HepG2 (cell line): Measurements from ENCODE around the gene TNFRSF13B. TPM values are rescaled to one million over a fixed set of nuclear protein-coding genes. Genes with fewer than 3 reads are reported as not detected.
"Not testable (repeated sequence)": the region's sequence is repeated elsewhere in the genome, so short reads cannot be mapped to it uniquely, and the experiment has no call there.

Experiments used
- ATAC-seq: fragments of 200-7000 bp; cut with Tn5 transposase; 3 replicates; pipeline ENCODE4 v1.9.1; 2020; ENCODE audit warnings: mild to moderate bottlenecking, moderate library complexity
- BruUV-seq: library from RNA; stranded (reverse); fragments of 400-500 nt; replicated peaks from 2 replicates; lab custom pipeline; 2021; lab: Mats Ljungman, UMichigan
- CTCF ChIA-PET: fragments of 300-600 bp; formaldehyde crosslinking; extraction: SDS; loops from one replicate; lab custom pipeline; 2021; ENCODE audit warnings: low total read pairs, inconsistent platforms, low intra/inter-chr PET ratio; lab: Yijun Ruan, JAX
- POLR2A ChIA-PET: fragments of 350-600 bp; sonication (Branson Sonifier 250); formaldehyde crosslinking; loops from one replicate; lab custom pipeline; 2020; ENCODE audit warnings: antibody characterized with exemption, inconsistent platforms; lab: Yijun Ruan, JAX
- DNase-seq: peaks from one replicate; pipeline ENCODE4 v3.0.0-alpha.2; 2015; ENCODE audit warnings: low spot score
- FAIRE-seq: peaks from 3 replicates; lab custom pipeline; 2011; peaks lifted over from hg19 to GRCh38; lab: Jason Lieb, UNC
- H2AFZ ChIP-seq: one replicate; pipeline ENCODE4 v1.6.1; 2011; ENCODE audit warnings: low read length, inconsistent platforms
- H3K27ac ChIP-seq: fragments of 300-600 bp; 3 replicates; pipeline ENCODE4 v1.8.0; 2011; ENCODE audit warnings: mixed run types, mild to moderate bottlenecking, mixed read lengths, low read length, inconsistent platforms; ENCODE audit not compliant: insufficient read depth; ENCODE audit errors: extremely low read length
- H3K27me3 ChIP-seq, 2 experiments: fragments of 200-600 bp in 1 of 2; 2 replicates in 1 of 2; 3 replicates in 1 of 2; pipeline versions ENCODE4 v1.6.0 to v1.8.0; 2011; ENCODE audit warnings: low read length in 2 of 2, mild to moderate bottlenecking in 2 of 2, moderate library complexity in 2 of 2, inconsistent platforms in 1 of 2; ENCODE audit not compliant: insufficient read depth in 2 of 2, control insufficient read depth in 1 of 2
- H3K36me3 ChIP-seq, 2 experiments: fragments of 200-600 bp in 1 of 2; replicated peaks in 1 of 2; 2 replicates in 1 of 2; 3 replicates in 1 of 2; pipeline versions ENCODE4 v1.5.1 to v1.8.0; 2011; ENCODE audit warnings: low read length in 2 of 2, inconsistent platforms in 1 of 2; ENCODE audit not compliant: insufficient read depth in 2 of 2, control insufficient read depth in 1 of 2
- H3K4me1 ChIP-seq: 2 replicates; pipeline ENCODE4 v1.5.1; 2012; ENCODE audit warnings: low read length, inconsistent platforms; ENCODE audit not compliant: insufficient read depth
- H3K4me2 ChIP-seq: 2 replicates; pipeline ENCODE4 v1.6.0; 2011; ENCODE audit warnings: low read depth, low read length, inconsistent platforms
- H3K4me3 ChIP-seq, 3 experiments: fragments of 200-600 bp in 1 of 3; sonication (generic), shearing (Covaris generic) in 1 of 3; replicated peaks in 1 of 3; 2 replicates each; pipeline ENCODE4 v1.5.1; 2011 to 2016; ENCODE audit warnings: low read length in 3 of 3, inconsistent platforms in 2 of 3, low read depth in 2 of 3, mild to moderate bottlenecking in 2 of 3, control low read depth in 1 of 3, mixed read lengths in 1 of 3; ENCODE audit not compliant: insufficient read depth in 1 of 3
- H3K79me2 ChIP-seq: one replicate; pipeline ENCODE4 v1.6.1; 2011; ENCODE audit warnings: low read length, inconsistent platforms; ENCODE audit not compliant: insufficient read depth
- H3K9ac ChIP-seq: 2 replicates; pipeline ENCODE4 v1.6.0; 2011; ENCODE audit warnings: mild to moderate bottlenecking, low read depth, low read length, inconsistent platforms; ENCODE audit not compliant: insufficient read depth
- H3K9me3 ChIP-seq: 2 replicates; pipeline ENCODE4 v1.5.1; 2012; ENCODE audit warnings: mild to moderate bottlenecking, low read length
- H4K20me1 ChIP-seq: 2 replicates; pipeline ENCODE4 v1.6.0; 2011; ENCODE audit warnings: inconsistent platforms, mild to moderate bottlenecking, low read length, moderate library complexity; ENCODE audit not compliant: insufficient read depth
- HOXA7 ChIP-seq: sonication (generic); formaldehyde crosslinking; IDR thresholded peaks from 2 replicates; pipeline ENCODE4 v1.8.1; 2022; ENCODE audit warnings: mild to moderate bottlenecking, missing genetic modification reagents, moderate library complexity
- IRX3 ChIP-seq: sonication (generic); formaldehyde crosslinking; IDR thresholded peaks from 2 replicates; pipeline ENCODE4 v1.8.1; 2023; ENCODE audit warnings: mild to moderate bottlenecking, low read depth, missing genetic modification reagents, borderline replicate concordance
- JARID2 ChIP-seq: sonication (generic); formaldehyde crosslinking; IDR thresholded peaks from 2 replicates; pipeline ENCODE4 v1.8.1; 2023; ENCODE audit warnings: missing genetic modification reagents, inconsistent platforms; ENCODE audit not compliant: insufficient replicate concordance
- MTF2 ChIP-seq: sonication (generic); formaldehyde crosslinking; IDR thresholded peaks from 2 replicates; pipeline ENCODE4 v1.5.0; 2020; ENCODE audit warnings: missing genetic modification reagents, borderline replicate concordance
- MXD3 ChIP-seq: IDR thresholded peaks from 2 replicates; pipeline ENCODE4 v1.6.1; 2016; ENCODE audit warnings: mild to moderate bottlenecking, missing biosample characterization, missing genetic modification reagents
- MYC ChIP-seq: sonication (generic); formaldehyde crosslinking; IDR thresholded peaks from 2 replicates; pipeline ENCODE4 v1.9.0; 2021; ENCODE audit warnings: missing genetic modification reagents, borderline replicate concordance
- MYNN ChIP-seq: sonication (generic); formaldehyde crosslinking; IDR thresholded peaks from 2 replicates; pipeline ENCODE4 v1.4.0; 2020; ENCODE audit warnings: mild to moderate bottlenecking, low read depth, missing genetic modification reagents
- NBN ChIP-seq: fragments of 450-650 bp; conservative IDR thresholded peaks from 2 replicates; pipeline ENCODE4 v1.6.1; 2017
- PHF21A ChIP-seq: sonication (generic); formaldehyde crosslinking; IDR thresholded peaks from 2 replicates; pipeline ENCODE4 v1.5.0; 2020; ENCODE audit warnings: mild to moderate bottlenecking, missing genetic modification reagents
- ZBTB7A ChIP-seq: sonication (generic); formaldehyde crosslinking; IDR thresholded peaks from 2 replicates; pipeline ENCODE4 v1.8.0; 2022; ENCODE audit warnings: mild to moderate bottlenecking, missing genetic modification reagents
- ZIK1 ChIP-seq: sonication (generic); formaldehyde crosslinking; IDR thresholded peaks from 2 replicates; pipeline ENCODE4 v1.5.0; 2020; ENCODE audit warnings: mild to moderate bottlenecking, low read depth, missing genetic modification reagents, borderline replicate concordance
- ZNF441 ChIP-seq: sonication (generic); formaldehyde crosslinking; IDR thresholded peaks from 2 replicates; pipeline ENCODE4 v1.7.0; 2021; ENCODE audit warnings: missing genetic modification reagents, borderline replicate concordance
- ZNF703 ChIP-seq: sonication (generic); formaldehyde crosslinking; IDR thresholded peaks from 2 replicates; pipeline ENCODE4 v1.5.1; 2020; ENCODE audit warnings: missing genetic modification reagents, mild to moderate bottlenecking, moderate library complexity, borderline replicate concordance
- WGBS: methylation state at CpG from one replicate; pipeline ENCODE4 v1.1.6; 2017; ENCODE audit warnings: low lambda C conversion rate; 5-methylcytosine and 5-hydroxymethylcytosine counted together
- in situ Hi-C: cut with HindIII; loops from 2 replicates; pipeline ENCODE4 v1.10.0; 2017; ENCODE audit warnings: low pct_unique_long_range_greater_than_20kb; ENCODE audit not compliant: extremely low pct_ligation_motif_present
- intact Hi-C: fragments of 100-400 bp; cut with micrococcal nuclease; formaldehyde crosslinking; loops from one replicate; pipeline ENCODE4 v1.10.0; 2022; ENCODE audit not compliant: unreplicated experiment
- polyA plus RNA-seq, 8 experiments: library from polyadenylated mRNA; depleted of rRNA in 3 of 8; stranded (reverse) in 7 of 8; unstranded in 1 of 8; fragments of >200 nt; fragmentation: Illumina TruSeq in 4 of 8; extraction: Trizol in 4 of 8; gene quantifications; 2 replicates each; pipeline versions ENCODE4 v1.2.1 to v1.2.3, GENCODE V29; 2011 to 2016; ENCODE audit warnings: low read depth in 4 of 8, missing spikeins in 1 of 8, mixed read lengths in 1 of 8; ENCODE audit not compliant: insufficient read depth in 1 of 8
- total RNA-seq, 5 experiments: library from RNA; depleted of rRNA; stranded (reverse); fragments of >200 nt; fragmentation: Illumina TruSeq; extraction: Trizol; gene quantifications; 2 replicates each; pipeline ENCODE4 v1.2.3, GENCODE V29; 2016; ENCODE audit warnings: low read depth in 1 of 5
- TF ChIP-seq, protein P1 (sequence below): sonication (generic); formaldehyde crosslinking; IDR thresholded peaks from 2 replicates; pipeline ENCODE4 v1.9.0; 2021; ENCODE audit warnings: missing genetic modification reagents, mild to moderate bottlenecking, borderline replicate concordance

Gene TNFRSF13B
- total and polyA plus RNA-seq, 2 of the 13 experiments (the other 11 are each of a cell fraction or from before 2014, with no cell fraction given): not detected

- WGBS: 11% methylated on average over 2 of the region's 2 CpGs
- ChIA-PET CTCF (no interaction called here), POLR2A (no interaction called here)
- no peaks in the 10 kb centered on the region for H3K36me3 ChIP-seq
- H4K20me1 ChIP-seq: no peaks in the 10 kb centered on the region
- H2AFZ ChIP-seq: no peak overlapping the region
- no peak overlapping the region for H3K27ac ChIP-seq
- in situ Hi-C loops (no loop called here), intact Hi-C loops (no loop called here)
- peaks cover 2 to 29% of the 10 kb centered on the region in 2 experiments for H3K27me3 ChIP-seq
- H3K79me2 ChIP-seq: no peaks in the 10 kb centered on the region
- FAIRE-seq (no peak), DNase-seq (no peak), ATAC-seq (no peak)
- no peak overlapping the region for H3K9ac ChIP-seq
- no peaks in the 10 kb centered on the region for H3K4me1 ChIP-seq
- no peak overlapping the region for H3K4me3 ChIP-seq
- H3K4me2 ChIP-seq: no peak overlapping the region
- no peaks in the 10 kb centered on the region for H3K9me3 ChIP-seq
- TF ChIP-seq MTF2 (CRISPR knock-in tag) (no peak), IRX3 (CRISPR knock-in tag) (no peak), MYNN (CRISPR knock-in tag) (no peak), ZNF441 (CRISPR knock-in tag) (no peak), JARID2 (no peak), HOXA7 (CRISPR knock-in tag) (no peak), PHF21A (CRISPR knock-in tag) (no peak), ZIK1 (CRISPR knock-in tag) (no peak), ZBTB7A (no peak), NBN (no peak), MYC (CRISPR knock-in tag) (no peak), ZNF703 (no peak), MXD3 (CRISPR knock-in tag) (no peak)
- TF ChIP-seq, protein P1, sequence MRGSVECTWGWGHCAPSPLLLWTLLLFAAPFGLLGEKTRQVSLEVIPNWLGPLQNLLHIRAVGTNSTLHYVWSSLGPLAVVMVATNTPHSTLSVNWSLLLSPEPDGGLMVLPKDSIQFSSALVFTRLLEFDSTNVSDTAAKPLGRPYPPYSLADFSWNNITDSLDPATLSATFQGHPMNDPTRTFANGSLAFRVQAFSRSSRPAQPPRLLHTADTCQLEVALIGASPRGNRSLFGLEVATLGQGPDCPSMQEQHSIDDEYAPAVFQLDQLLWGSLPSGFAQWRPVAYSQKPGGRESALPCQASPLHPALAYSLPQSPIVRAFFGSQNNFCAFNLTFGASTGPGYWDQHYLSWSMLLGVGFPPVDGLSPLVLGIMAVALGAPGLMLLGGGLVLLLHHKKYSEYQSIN (CRISPR knock-in tag): no peak
- no TSS peak for BruUV-seq
Measured at GRCh38 chr17:16905593-16906191, 66.2 kb downstream of the TNFRSF13B start.

DNA sequence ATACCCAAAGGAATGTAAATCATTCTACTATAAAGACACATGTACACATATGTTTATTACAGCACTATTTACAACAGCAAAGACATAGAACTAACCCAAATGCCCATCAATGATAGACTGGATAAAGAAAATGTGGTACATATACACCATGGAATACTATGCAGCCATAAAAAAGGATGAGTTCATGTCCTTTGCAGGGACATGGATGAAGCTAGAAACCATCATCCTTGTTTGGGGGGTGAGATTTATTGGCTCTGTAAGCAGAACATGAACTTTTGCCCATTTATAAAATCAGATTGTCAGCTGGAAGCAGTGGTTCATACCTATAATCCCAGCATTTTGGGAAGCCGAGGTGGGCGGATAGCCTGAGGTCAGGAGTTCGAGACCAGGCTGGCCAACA, 68.8 kb downstream of the TNFRSF13B start:
- H2AFZ ChIP-seq, in situ Hi-C loops, H3K9me3 ChIP-seq, H3K79me2 ChIP-seq, ATAC-seq, POLR2A ChIA-PET, DNase-seq, H3K27ac ChIP-seq, BruUV-seq, CTCF ChIA-PET, H3K4me3 ChIP-seq, H4K20me1 ChIP-seq, FAIRE-seq, H3K4me1 ChIP-seq, H3K4me2 ChIP-seq, H3K36me3 ChIP-seq, H3K9ac ChIP-seq, intact Hi-C loops: not testable (repeated sequence)
- no CpG with 5 or more reads among the region's 3 CpGs for WGBS
- H3K27me3 ChIP-seq: peaks cover 1 to 15% of the 10 kb centered on the region in 2 experiments; a peak in 3 of 5 replicates
